Measurements from ENCODE around the gene CCDC152.

- no peak for TF ChIP-seq POLR2AphosphoS5 (IDR thresholded peaks at IDR 0.05)
- TF ChIP-seq, protein P1, sequence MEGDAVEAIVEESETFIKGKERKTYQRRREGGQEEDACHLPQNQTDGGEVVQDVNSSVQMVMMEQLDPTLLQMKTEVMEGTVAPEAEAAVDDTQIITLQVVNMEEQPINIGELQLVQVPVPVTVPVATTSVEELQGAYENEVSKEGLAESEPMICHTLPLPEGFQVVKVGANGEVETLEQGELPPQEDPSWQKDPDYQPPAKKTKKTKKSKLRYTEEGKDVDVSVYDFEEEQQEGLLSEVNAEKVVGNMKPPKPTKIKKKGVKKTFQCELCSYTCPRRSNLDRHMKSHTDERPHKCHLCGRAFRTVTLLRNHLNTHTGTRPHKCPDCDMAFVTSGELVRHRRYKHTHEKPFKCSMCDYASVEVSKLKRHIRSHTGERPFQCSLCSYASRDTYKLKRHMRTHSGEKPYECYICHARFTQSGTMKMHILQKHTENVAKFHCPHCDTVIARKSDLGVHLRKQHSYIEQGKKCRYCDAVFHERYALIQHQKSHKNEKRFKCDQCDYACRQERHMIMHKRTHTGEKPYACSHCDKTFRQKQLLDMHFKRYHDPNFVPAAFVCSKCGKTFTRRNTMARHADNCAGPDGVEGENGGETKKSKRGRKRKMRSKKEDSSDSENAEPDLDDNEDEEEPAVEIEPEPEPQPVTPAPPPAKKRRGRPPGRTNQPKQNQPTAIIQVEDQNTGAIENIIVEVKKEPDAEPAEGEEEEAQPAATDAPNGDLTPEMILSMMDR (IDR thresholded peaks at IDR 0.05), result no peak
- TF ChIP-seq POLR2A (IDR thresholded peaks at IDR 0.05; ENCODE audit: low read depth), result no peak
These were observed 10.8 kb upstream of the CCDC152 start for GRCh38 chr5:42745856-42746255.

Data from esophagus muscularis mucosa (tissue), 3 donors.